ENCODE measurements around the gene OSTM1.

OSTM1 gene

DNA sequence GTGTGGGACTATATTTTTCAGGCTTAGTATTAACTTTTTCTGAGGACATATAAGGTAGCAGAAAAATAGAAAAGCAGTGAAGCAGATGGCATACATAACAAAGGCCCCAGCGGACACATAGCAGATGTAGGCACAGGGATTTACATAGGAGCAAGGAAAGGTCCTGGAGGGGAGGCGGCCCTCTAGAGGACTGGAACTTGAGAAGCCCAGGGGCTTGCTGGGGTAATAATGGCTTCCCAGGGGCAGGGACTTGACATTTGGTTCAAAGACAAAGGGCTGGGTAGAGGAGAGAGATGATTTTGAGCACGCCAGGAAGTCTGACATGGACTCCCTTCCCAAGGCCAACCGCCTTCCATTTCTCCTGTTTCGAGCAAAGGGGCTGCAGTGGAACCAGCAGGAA is 31.7 kb upstream of the OSTM1 start:
- DNase-seq (ENCODE audit: low read depth in 1 of 2, low spot score in 1 of 2) = no peak
- H3K27me3 ChIP-seq (ENCODE audit: insufficient read depth, poor library complexity, severe bottlenecking) = no peaks in the 10 kb centered on the region
- H3K27ac ChIP-seq (replicated peaks) = no peak overlapping the region
- no peak overlapping the region for H3K4me3 ChIP-seq (replicated peaks; ENCODE audit: insufficient read depth, low read length)
- TF ChIP-seq, protein P1, sequence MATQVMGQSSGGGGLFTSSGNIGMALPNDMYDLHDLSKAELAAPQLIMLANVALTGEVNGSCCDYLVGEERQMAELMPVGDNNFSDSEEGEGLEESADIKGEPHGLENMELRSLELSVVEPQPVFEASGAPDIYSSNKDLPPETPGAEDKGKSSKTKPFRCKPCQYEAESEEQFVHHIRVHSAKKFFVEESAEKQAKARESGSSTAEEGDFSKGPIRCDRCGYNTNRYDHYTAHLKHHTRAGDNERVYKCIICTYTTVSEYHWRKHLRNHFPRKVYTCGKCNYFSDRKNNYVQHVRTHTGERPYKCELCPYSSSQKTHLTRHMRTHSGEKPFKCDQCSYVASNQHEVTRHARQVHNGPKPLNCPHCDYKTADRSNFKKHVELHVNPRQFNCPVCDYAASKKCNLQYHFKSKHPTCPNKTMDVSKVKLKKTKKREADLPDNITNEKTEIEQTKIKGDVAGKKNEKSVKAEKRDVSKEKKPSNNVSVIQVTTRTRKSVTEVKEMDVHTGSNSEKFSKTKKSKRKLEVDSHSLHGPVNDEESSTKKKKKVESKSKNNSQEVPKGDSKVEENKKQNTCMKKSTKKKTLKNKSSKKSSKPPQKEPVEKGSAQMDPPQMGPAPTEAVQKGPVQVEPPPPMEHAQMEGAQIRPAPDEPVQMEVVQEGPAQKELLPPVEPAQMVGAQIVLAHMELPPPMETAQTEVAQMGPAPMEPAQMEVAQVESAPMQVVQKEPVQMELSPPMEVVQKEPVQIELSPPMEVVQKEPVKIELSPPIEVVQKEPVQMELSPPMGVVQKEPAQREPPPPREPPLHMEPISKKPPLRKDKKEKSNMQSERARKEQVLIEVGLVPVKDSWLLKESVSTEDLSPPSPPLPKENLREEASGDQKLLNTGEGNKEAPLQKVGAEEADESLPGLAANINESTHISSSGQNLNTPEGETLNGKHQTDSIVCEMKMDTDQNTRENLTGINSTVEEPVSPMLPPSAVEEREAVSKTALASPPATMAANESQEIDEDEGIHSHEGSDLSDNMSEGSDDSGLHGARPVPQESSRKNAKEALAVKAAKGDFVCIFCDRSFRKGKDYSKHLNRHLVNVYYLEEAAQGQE (IDR thresholded peaks at IDR 0.05; ENCODE audit: insufficient replicate concordance, low read depth) = no peak
- TF ChIP-seq SPI1 (IDR thresholded peaks at IDR 0.05; ENCODE audit: borderline replicate concordance, low read depth) (no peak), GABPA (IDR thresholded peaks at IDR 0.05; ENCODE audit: low read depth) (no peak)

DNA sequence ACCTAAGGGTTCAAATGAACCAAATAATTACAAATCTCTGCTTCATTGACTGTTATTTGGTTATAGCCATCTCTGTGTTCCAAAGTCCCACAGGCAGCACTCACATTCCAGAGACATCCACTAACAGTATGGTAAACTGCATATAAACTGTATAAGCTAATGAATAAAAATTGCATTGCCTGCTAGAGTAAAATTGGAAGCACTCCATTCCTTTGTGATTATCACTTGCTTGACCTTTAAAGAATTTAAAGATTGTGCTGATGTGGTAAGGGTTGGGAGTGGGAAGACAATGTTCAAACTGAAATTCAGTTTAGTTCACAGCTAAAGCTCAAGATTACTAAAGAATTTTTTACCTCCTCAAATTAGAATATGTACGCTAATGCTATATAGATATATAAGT is 31.0 kb upstream of the OSTM1 start:
- H3K4me3 ChIP-seq (replicated peaks; ENCODE audit: insufficient read depth, low read length) = no peak overlapping the region
- TF ChIP-seq, protein P1 (IDR thresholded peaks at IDR 0.05; ENCODE audit: insufficient replicate concordance, low read depth) = no peak
- TF ChIP-seq GABPA (IDR thresholded peaks at IDR 0.05; ENCODE audit: low read depth) = no peak
- TF ChIP-seq POLR2AphosphoS5 (IDR thresholded peaks at IDR 0.05; ENCODE audit: low read depth) = no peak
- TF ChIP-seq, protein P2, sequence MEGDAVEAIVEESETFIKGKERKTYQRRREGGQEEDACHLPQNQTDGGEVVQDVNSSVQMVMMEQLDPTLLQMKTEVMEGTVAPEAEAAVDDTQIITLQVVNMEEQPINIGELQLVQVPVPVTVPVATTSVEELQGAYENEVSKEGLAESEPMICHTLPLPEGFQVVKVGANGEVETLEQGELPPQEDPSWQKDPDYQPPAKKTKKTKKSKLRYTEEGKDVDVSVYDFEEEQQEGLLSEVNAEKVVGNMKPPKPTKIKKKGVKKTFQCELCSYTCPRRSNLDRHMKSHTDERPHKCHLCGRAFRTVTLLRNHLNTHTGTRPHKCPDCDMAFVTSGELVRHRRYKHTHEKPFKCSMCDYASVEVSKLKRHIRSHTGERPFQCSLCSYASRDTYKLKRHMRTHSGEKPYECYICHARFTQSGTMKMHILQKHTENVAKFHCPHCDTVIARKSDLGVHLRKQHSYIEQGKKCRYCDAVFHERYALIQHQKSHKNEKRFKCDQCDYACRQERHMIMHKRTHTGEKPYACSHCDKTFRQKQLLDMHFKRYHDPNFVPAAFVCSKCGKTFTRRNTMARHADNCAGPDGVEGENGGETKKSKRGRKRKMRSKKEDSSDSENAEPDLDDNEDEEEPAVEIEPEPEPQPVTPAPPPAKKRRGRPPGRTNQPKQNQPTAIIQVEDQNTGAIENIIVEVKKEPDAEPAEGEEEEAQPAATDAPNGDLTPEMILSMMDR (IDR thresholded peaks at IDR 0.05; ENCODE audit: insufficient read depth, low read length) = no peak
- no peak for TF ChIP-seq SPI1 (IDR thresholded peaks at IDR 0.05; ENCODE audit: borderline replicate concordance, low read depth)
- no peak overlapping the region for H3K27ac ChIP-seq (replicated peaks)
- H3K27me3 ChIP-seq (ENCODE audit: insufficient read depth, poor library complexity, severe bottlenecking) = no peaks in the 10 kb centered on the region
- no peak for DNase-seq (ENCODE audit: low read depth in 1 of 2, low spot score in 1 of 2)

DNA sequence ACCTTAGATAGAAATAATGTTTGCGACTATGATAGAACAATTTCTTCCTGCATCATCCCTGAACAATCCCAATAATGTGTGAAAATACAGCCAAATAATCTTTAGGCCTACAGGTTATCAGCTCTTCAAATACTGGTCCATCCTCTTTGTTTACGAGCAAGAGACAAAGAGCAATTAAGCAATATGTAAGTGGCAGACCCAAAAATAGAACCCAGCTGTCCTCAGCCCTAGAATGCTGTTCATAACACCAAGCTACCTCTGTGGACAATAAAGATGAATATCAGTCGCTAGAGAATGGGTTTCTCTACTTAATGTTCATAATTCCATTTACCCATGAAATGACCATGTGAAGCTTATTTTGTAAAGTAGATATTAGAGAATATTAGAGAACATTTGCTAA is 28.4 kb upstream of the OSTM1 start:
- TF ChIP-seq, protein P2 (IDR thresholded peaks at IDR 0.05; ENCODE audit: insufficient read depth, low read length) = no peak
- TF ChIP-seq GABPA (IDR thresholded peaks at IDR 0.05; ENCODE audit: low read depth) (no peak), POLR2AphosphoS5 (IDR thresholded peaks at IDR 0.05; ENCODE audit: low read depth) (no peak), SPI1 (IDR thresholded peaks at IDR 0.05; ENCODE audit: borderline replicate concordance, low read depth) (no peak)
- TF ChIP-seq, protein P1 (IDR thresholded peaks at IDR 0.05; ENCODE audit: insufficient replicate concordance, low read depth) = no peak
- DNase-seq (ENCODE audit: low read depth in 1 of 2, low spot score in 1 of 2) = no peak
- Histone ChIP-seq H3K27ac (replicated peaks) (no peak overlapping the region), H3K4me3 (replicated peaks; ENCODE audit: insufficient read depth, low read length) (no peak overlapping the region), H3K27me3 (ENCODE audit: insufficient read depth, poor library complexity, severe bottlenecking) (no peaks in the 10 kb centered on the region)
